Measurements from ENCODE around the gene VWC2. TPM values are rescaled to one million over a fixed set of nuclear protein-coding genes. Genes with fewer than 3 reads are reported as not detected.

Gene VWC2
- total RNA-seq, 1 experiment from 2014 or later = not detected

DNA sequence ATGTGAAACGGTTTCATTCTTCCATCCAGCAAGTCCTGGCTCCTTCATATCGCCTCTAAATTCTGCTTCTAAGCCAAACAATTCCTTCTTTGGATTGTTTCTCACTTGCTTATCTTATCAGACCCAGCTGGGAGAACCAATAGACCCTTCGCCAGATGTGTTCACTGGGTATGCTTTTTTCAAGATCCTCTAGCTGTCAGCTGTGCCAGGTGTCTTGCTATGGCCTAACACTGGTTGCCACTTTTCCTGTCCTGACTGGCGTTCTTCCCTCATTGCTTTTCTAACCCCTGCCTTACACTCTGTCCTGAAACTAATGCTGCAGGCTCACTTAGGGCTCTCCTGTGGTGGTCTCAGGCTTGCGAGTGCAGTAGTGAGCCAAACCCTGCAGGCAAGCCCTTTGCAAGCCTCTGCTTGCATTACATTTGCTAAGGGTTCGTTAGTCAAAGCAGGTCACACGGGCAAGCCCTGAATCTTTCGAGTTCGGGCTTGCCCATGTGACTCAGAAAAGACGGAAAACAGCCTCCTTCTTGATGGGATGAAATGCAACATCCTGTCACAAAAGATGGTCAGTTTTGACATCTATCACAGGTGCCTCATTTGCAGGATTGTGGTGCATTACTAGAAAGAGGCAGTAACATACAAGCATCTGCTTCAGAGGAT lies 92.8 kb downstream of the VWC2 start:
- no peak overlapping the region for H3K27ac Mint-ChIP-seq (ENCODE audit: unreplicated experiment)
- POLR2A ChIA-PET = no interaction called here
- no TSS peak for BruUV-seq (replicated peaks)

DNA sequence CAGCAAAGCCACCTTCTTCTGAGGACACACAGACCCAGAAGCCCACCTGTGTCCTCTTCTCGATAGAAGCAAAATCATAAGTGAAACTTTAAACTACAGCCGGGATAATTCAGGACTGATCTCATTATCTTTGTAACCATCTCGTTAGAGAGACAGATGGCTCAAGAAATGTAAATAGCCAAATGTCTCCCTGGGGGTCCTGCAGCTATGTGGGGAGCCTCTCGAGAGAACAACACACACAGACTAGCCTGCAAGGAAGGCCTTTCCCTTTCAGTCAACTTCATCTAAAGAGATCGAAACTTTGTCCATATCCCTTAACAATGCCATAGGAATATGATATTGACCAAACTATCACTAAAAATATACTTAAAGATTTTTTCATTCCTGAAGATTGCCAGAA lies 93.5 kb downstream of the VWC2 start:
- TF ChIP-seq, protein P1, sequence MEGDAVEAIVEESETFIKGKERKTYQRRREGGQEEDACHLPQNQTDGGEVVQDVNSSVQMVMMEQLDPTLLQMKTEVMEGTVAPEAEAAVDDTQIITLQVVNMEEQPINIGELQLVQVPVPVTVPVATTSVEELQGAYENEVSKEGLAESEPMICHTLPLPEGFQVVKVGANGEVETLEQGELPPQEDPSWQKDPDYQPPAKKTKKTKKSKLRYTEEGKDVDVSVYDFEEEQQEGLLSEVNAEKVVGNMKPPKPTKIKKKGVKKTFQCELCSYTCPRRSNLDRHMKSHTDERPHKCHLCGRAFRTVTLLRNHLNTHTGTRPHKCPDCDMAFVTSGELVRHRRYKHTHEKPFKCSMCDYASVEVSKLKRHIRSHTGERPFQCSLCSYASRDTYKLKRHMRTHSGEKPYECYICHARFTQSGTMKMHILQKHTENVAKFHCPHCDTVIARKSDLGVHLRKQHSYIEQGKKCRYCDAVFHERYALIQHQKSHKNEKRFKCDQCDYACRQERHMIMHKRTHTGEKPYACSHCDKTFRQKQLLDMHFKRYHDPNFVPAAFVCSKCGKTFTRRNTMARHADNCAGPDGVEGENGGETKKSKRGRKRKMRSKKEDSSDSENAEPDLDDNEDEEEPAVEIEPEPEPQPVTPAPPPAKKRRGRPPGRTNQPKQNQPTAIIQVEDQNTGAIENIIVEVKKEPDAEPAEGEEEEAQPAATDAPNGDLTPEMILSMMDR (IDR thresholded peaks at IDR 0.05; ENCODE audit: insufficient read depth in 1 of 2, low read depth in 1 of 2, low read length in 1 of 2, severe bottlenecking in 1 of 2, unreplicated experiment in 1 of 2) = no peak
- ChIA-PET CTCF (no interaction called here), POLR2A (no interaction called here)
- no peaks in the 10 kb centered on the region for H3K4me1 Mint-ChIP-seq (ENCODE audit: low read depth, unreplicated experiment)
- no TSS peak for BruUV-seq (replicated peaks)
- intact Hi-C loops (cut with micrococcal nuclease; ENCODE audit: unreplicated experiment) = no loop called here
- Histone ChIP-seq H3K4me3 (ENCODE audit: low read depth, low read length) (no peak overlapping the region), H3K36me3 (ENCODE audit: control insufficient read depth, insufficient read depth, low read length) (no peaks in the 10 kb centered on the region), H3K27me3 (replicated peaks; ENCODE audit: control insufficient read depth, insufficient read depth, low read length) (no peaks in the 10 kb centered on the region; the same call in 1 of the 2 replicates), H3K4me1 (no peaks in the 10 kb centered on the region), H3K9me3 (no peaks in the 10 kb centered on the region)
- DNase-seq = no peak
- no peak overlapping the region for H3K4me3 Mint-ChIP-seq (ENCODE audit: unreplicated experiment)
- H3K27me3 Mint-ChIP-seq (ENCODE audit: insufficient read depth, unreplicated experiment) = peaks cover 5% of the 10 kb centered on the region
- no peak overlapping the region for H3K27ac Mint-ChIP-seq (ENCODE audit: unreplicated experiment)
- H3K9me3 Mint-ChIP-seq (ENCODE audit: unreplicated experiment) = no peaks in the 10 kb centered on the region
- H3K36me3 Mint-ChIP-seq (ENCODE audit: insufficient read depth, unreplicated experiment) = no peaks in the 10 kb centered on the region

More for the DNA sequence above, 92.8 kb downstream of the VWC2 start:
- H3K27me3 ChIP-seq (replicated peaks; ENCODE audit: control insufficient read depth, insufficient read depth, low read length) = no peaks in the 10 kb centered on the region; the same call in 1 of the 2 replicates
- H3K4me1 ChIP-seq = no peaks in the 10 kb centered on the region
- H3K4me3 ChIP-seq (ENCODE audit: low read depth, low read length) = no peak overlapping the region
- CTCF ChIA-PET = no interaction called here
- TF ChIP-seq, protein P1 (IDR thresholded peaks at IDR 0.05; ENCODE audit: insufficient read depth in 1 of 2, low read depth in 1 of 2, low read length in 1 of 2, severe bottlenecking in 1 of 2, unreplicated experiment in 1 of 2) = no peak
- no peaks in the 10 kb centered on the region for H3K9me3 ChIP-seq
- Mint-ChIP-seq H3K27me3 (ENCODE audit: insufficient read depth, unreplicated experiment) (peaks cover 5% of the 10 kb centered on the region), H3K36me3 (ENCODE audit: insufficient read depth, unreplicated experiment) (no peaks in the 10 kb centered on the region), H3K4me1 (ENCODE audit: low read depth, unreplicated experiment) (no peaks in the 10 kb centered on the region), H3K9me3 (ENCODE audit: unreplicated experiment) (no peaks in the 10 kb centered on the region), H3K4me3 (ENCODE audit: unreplicated experiment) (no peak overlapping the region)
- H3K36me3 ChIP-seq (ENCODE audit: control insufficient read depth, insufficient read depth, low read length) = no peaks in the 10 kb centered on the region
- no peak for DNase-seq
- intact Hi-C loops (cut with micrococcal nuclease; ENCODE audit: unreplicated experiment) = no loop called here

DNA sequence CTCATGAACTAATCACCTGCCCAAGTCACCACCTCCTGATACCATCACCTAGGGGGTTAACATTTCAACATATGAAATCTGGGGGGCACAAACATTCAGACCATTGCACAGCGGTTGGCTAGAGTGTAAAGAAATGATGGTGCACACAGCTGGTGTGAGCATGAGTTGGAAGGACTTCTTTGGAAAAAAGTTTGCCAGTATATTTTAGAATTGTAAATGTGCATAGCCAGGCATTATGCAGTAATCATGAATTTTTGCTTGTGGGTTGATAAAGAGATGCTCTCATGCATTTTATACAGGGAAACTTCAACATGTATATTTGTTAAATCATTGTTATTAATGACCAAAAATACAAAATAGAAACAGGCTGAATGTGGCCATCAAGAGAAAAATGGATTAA lies 100.0 kb downstream of the VWC2 start:
- Mint-ChIP-seq H3K27me3 (ENCODE audit: insufficient read depth, unreplicated experiment) (peaks cover 3% of the 10 kb centered on the region), H3K27ac (ENCODE audit: unreplicated experiment) (no peak overlapping the region), H3K4me1 (ENCODE audit: low read depth, unreplicated experiment) (no peaks in the 10 kb centered on the region), H3K9me3 (ENCODE audit: unreplicated experiment) (no peaks in the 10 kb centered on the region), H3K36me3 (ENCODE audit: insufficient read depth, unreplicated experiment) (no peaks in the 10 kb centered on the region), H3K4me3 (ENCODE audit: unreplicated experiment) (no peak overlapping the region)
- ChIA-PET POLR2A (no interaction called here), CTCF (no interaction called here)
- Histone ChIP-seq H3K27me3 (replicated peaks; ENCODE audit: control insufficient read depth, insufficient read depth, low read length) (no peaks in the 10 kb centered on the region), H3K9me3 (no peaks in the 10 kb centered on the region), H3K36me3 (ENCODE audit: control insufficient read depth, insufficient read depth, low read length) (no peaks in the 10 kb centered on the region), H3K4me3 (ENCODE audit: low read depth, low read length) (no peak overlapping the region), H3K4me1 (no peaks in the 10 kb centered on the region)
- no peak for DNase-seq
- no TSS peak for BruUV-seq (replicated peaks)
- TF ChIP-seq, protein P1 (IDR thresholded peaks at IDR 0.05; ENCODE audit: insufficient read depth in 1 of 2, low read depth in 1 of 2, low read length in 1 of 2, severe bottlenecking in 1 of 2, unreplicated experiment in 1 of 2) = no peak
- intact Hi-C loops (cut with micrococcal nuclease; ENCODE audit: unreplicated experiment) = no loop called here
